Adrenal gland (tissue), 12 donors: ENCODE measurements around the gene TMEM63B. TPM values are rescaled to one million over a fixed set of nuclear protein-coding genes. Genes with fewer than 3 reads are reported as not detected.
A peak's percentile ranks its signal among the peaks of the same experiment; 100 is the strongest.

Experiments
- DNase-seq, 7 donors: peaks; one replicate each; pipeline ENCODE4 v3.0.0-alpha.2; 2019 to 2020
- H3K27ac ChIP-seq, 5 donors: fragments of 200-600 bp; sonication (generic) in 4 of 5; 1 replicate in 3 of 5; 2 replicates in 2 of 5; pipeline versions ENCODE4 v1.5.1 to v1.8.0; 2016 to 2020; ENCODE audit warnings: mild to moderate bottlenecking in 1 of 5
- H3K27me3 ChIP-seq: fragments of 200-600 bp; 2 replicates; pipeline ENCODE4 v1.8.0; 2021
- H3K36me3 ChIP-seq, 2 donors: fragments of 200-600 bp; replicated peaks in 1 of 2; 1 replicate in 1 of 2; 2 replicates in 1 of 2; pipeline versions ENCODE4 v1.5.1 to v1.8.0; 2018 to 2022
- H3K4me1 ChIP-seq, 2 donors: fragments of 200-600 bp; replicated peaks in 1 of 2; 1 replicate in 1 of 2; 2 replicates in 1 of 2; pipeline versions ENCODE4 v1.5.1 to v1.8.0; 2018 to 2021
- H3K4me3 ChIP-seq, 4 donors: fragments of 200-600 bp; sonication (generic) in 3 of 4; one replicate each; pipeline ENCODE4 v1.5.1; 2016 to 2018
- H3K9me3 ChIP-seq, 3 donors: fragments of 200-600 bp; sonication (generic) in 1 of 3; replicated peaks in 1 of 3; 1 replicate in 2 of 3; 2 replicates in 1 of 3; pipeline versions ENCODE4 v1.5.1 to v1.8.0; 2016 to 2021
- CTCF ChIP-seq, 6 experiments: fragments of 450-650 bp in 4 of 6; fragments of 200-600 bp in 2 of 6; sonication (generic) in 1 of 6; IDR thresholded peaks; 1 replicate in 5 of 6; 2 replicates in 1 of 6; pipeline versions ENCODE4 v1.5.1 to v1.8.0; 2016 to 2021; ENCODE audit warnings: antibody characterized with exemption in 6 of 6, mild to moderate bottlenecking in 2 of 6, moderate library complexity in 1 of 6
- POLR2A ChIP-seq, 2 donors: fragments of 450-650 bp; IDR thresholded peaks; one replicate each; pipeline ENCODE4 v1.6.1; 2017; ENCODE audit warnings: antibody characterized with exemption in 2 of 2, mild to moderate bottlenecking in 2 of 2, moderate library complexity in 1 of 2
- WGBS, 4 donors: extraction: QIAGEN DNeasy Blood & Tissue Kit in 2 of 4; methylation state at CpG; one replicate each; pipeline versions ENCODE4 v1.1.5 to v1.1.7; 2013 to 2017; 5-methylcytosine and 5-hydroxymethylcytosine counted together
- intact Hi-C, 2 donors: fragments of 100-400 bp; cut with DNase I; formaldehyde crosslinking; loops; one replicate each; pipeline versions ENCODE4 v1.14.1 to v1.15.0; 2022 to 2023
- polyA plus RNA-seq, 3 donors: library from polyadenylated mRNA; stranded (reverse); fragments of 200-250 nt in 2 of 3; fragments of 350-450 nt in 1 of 3; fragmentation: Illumina TruSeq in 1 of 3; extraction: RNeasy Lipid Tissue Mini Kit (QIAGEN cat#74804) in 1 of 3; gene quantifications; one replicate each; pipeline ENCODE4 v1.2.3, GENCODE V29; 2013 to 2014
- total RNA-seq, 9 donors: library from RNA; depleted of rRNA in 4 of 9; stranded (reverse); fragments of >200 nt in 4 of 9; fragments of 120-200 nt in 1 of 9; fragmentation: NEBNext Ultra II Directional in 1 of 9; extraction: Animal tissue kit (Norgen Biotek cat#: 25700) in 1 of 9; gene quantifications; one replicate each; pipeline versions ENCODE4 v1.1.0 to v1.2.4, GENCODE V29; 2013 to 2023
- donor health status: healthy with polysubstance abuse.
- donor health status: Bipolar disorder and iron deficiency.
- donor health status: DM: yes; HTN: yes; CAD: no.
- donor health status: DM: no; HTN: no; CAD: no.
- donor health status: DM: no; HTN: no; CAD: no.
- donor health status: DM: yes; HTN: yes; CAD: no.

The TMEM63B gene
- total and polyA plus RNA-seq, 12 donors = 18.1 to 51.7 (median 36.4) TPM

DNA sequence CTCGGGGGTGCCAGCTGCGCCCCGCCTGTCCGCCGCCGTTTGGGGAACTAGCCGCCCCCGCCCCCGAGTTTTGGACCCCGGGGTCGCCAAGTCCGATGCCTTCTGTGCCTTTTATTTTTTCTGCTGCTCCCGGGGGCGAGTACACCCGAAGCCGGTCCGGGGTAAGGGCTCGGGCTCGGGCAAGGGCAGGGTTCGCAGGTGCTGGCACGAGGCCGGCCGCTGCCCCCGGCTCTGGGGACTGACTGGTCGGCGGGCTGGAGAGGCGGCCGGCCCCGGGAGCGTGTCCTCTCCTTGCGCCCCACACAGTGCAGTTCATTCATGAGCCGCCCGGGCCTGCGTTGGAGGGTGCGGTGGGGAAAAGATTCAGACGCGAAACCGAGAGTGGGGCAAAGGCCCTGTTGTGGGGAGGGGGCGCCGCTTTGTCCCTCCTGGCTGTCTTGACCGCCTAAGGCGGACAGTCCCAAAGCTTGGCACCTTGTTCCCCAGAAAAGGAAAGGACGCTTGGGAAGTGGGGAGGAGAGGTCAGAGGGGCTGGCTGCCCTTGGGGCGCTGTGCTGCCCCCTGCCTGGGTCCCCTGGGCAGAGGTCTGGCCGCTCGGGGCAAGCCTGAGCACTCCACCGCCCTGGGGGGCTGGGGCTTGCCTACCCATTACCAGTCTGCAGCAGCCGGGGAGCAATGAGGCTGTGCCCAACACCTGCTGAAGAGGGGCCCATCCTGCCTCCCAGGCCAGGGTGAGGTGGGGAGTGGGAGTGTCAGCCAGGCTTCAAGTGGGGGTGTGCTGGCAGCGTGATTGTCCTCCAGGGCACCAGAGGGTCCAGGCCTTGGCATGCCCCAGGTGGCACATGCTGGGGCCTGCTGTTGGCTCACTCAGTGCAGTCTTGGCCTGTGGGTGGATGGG, 915 bp downstream of the TMEM63B start:
- no peaks in the 10 kb centered on the region for H3K27me3 ChIP-seq
- intact Hi-C loops = no loop called here
- peak; percentile 39 to 71 (median 57) for DNase-seq

DNA sequence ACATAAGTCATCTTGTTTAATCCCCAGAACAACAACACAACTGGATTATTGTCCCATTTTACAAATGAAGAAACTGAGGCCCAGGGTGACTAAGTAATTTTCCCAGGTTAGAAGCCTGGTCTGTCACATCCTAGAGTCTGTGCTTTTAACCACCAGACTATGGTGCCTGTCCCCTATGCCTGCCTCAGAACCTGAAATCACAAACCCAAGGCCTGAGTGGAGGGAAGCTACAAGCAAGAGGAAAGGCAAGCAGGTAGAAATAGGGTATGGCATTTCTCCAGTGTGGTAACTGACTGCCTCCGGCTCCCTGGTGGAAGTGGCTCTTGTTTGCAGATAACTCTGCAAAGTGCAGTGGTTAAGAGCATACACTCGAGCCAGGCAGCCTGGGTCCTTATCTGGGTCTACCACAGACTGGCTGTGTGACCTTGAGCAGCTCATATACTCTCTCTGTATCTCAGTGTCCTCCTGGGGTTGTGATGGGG, 2.5 kb downstream of the TMEM63B start:
- intact Hi-C loops = no loop called here
- no peak overlapping the region for H3K4me3 ChIP-seq
- no peak for TF ChIP-seq POLR2A (IDR thresholded peaks at IDR 0.05)
- no peak for TF ChIP-seq CTCF (IDR thresholded peaks at IDR 0.05)
- peak in 5 of 7 donors; percentile 32 to 67 (median 47) for DNase-seq
- H3K36me3 ChIP-seq = peaks cover 0 to 5% of the 10 kb centered on the region in 2 donors
- no peaks in the 10 kb centered on the region for H3K27me3 ChIP-seq
- WGBS, 4 donors = 56 to 73% (median 57%) methylated on average over 2 of the region's 2 CpGs
- H3K9me3 ChIP-seq = no peaks in the 10 kb centered on the region
- H3K4me1 ChIP-seq = peaks cover 15 to 37% of the 10 kb centered on the region in 2 donors
- H3K27ac ChIP-seq = no peak overlapping the region

More for the DNA sequence above, 915 bp downstream of the TMEM63B start:
- Histone ChIP-seq H3K27ac (peak overlapping the region in 3 of 5 donors; percentile 73 to 97 (median 94)), H3K4me3 (peak overlapping the region; percentile 50 to 98 (median 84)), H3K36me3 (no peaks in the 10 kb centered on the region), H3K4me1 (peaks cover 23 to 47% of the 10 kb centered on the region in 2 donors), H3K9me3 (no peaks in the 10 kb centered on the region)
- TF ChIP-seq CTCF (IDR thresholded peaks at IDR 0.05) (peak in 4 of 6 experiments; percentile 12 to 49 (median 36)), POLR2A (IDR thresholded peaks at IDR 0.05) (no peak)
- 7 to 22% (median 12%) methylated on average over 13 to 49 of the region's 49 CpGs for WGBS, 4 donors

GRCh38 chr6:44131892-44132291, 4.5 kb downstream of the TMEM63B start:
- intact Hi-C loops = no loop called here

More at GRCh38 chr6:44131892-44132291, 4.5 kb downstream of the TMEM63B start:
- no peak for TF ChIP-seq POLR2A (IDR thresholded peaks at IDR 0.05)
- no peak for TF ChIP-seq CTCF (IDR thresholded peaks at IDR 0.05)
- Histone ChIP-seq H3K4me3 (no peak overlapping the region), H3K36me3 (peaks cover 0 to 12% of the 10 kb centered on the region in 2 donors), H3K27me3 (no peaks in the 10 kb centered on the region), H3K4me1 (peaks cover 7 to 18% of the 10 kb centered on the region in 2 donors), H3K27ac (no peak overlapping the region), H3K9me3 (no peaks in the 10 kb centered on the region)
- no peak for DNase-seq
- WGBS, 4 donors = 73 to 88% (median 85%) methylated on average over 2 of the region's 2 CpGs
